HEK293 (cell line): ENCODE results near the gene PPP2R5E.

Source experiments
- KLF16 ChIP-seq: fragments of 450-650 bp; formaldehyde crosslinking; IDR thresholded peaks from 2 replicates; pipeline ENCODE4 v1.5.1; 2017; ENCODE audit warnings: missing biosample characterization, missing genetic modification characterization
- YY1 ChIP-seq: fragments of 450-650 bp; formaldehyde crosslinking; IDR thresholded peaks from 2 replicates; pipeline ENCODE4 v1.5.1; 2018; ENCODE audit warnings: missing biosample characterization, missing genetic modification characterization
- ZBTB48 ChIP-seq: fragments of 450-650 bp; formaldehyde crosslinking; IDR thresholded peaks from 2 replicates; pipeline ENCODE4 v1.5.1; 2016; ENCODE audit warnings: missing biosample characterization, missing genetic modification characterization
- ZNF2 ChIP-seq: fragments of 450-650 bp; formaldehyde crosslinking; IDR thresholded peaks from 2 replicates; pipeline ENCODE4 v1.5.1; 2016; ENCODE audit warnings: missing biosample characterization, missing genetic modification characterization
- ZNF341 ChIP-seq: fragments of 450-650 bp; formaldehyde crosslinking; IDR thresholded peaks from 2 replicates; pipeline ENCODE4; 2016; ENCODE audit warnings: low read depth, missing biosample characterization, missing genetic modification characterization
- ZNF391 ChIP-seq: fragments of 450-650 bp; formaldehyde crosslinking; IDR thresholded peaks from 2 replicates; pipeline ENCODE4 v1.5.1; 2016; ENCODE audit warnings: low read depth, missing biosample characterization, missing genetic modification characterization, borderline replicate concordance
- ZNF664 ChIP-seq: fragments of 450-650 bp; formaldehyde crosslinking; IDR thresholded peaks from 2 replicates; pipeline ENCODE4 v1.5.1; 2016; ENCODE audit warnings: missing biosample characterization, missing genetic modification characterization
- TF ChIP-seq, protein P1 (sequence below): fragments of 450-650 bp; formaldehyde crosslinking; IDR thresholded peaks from 2 replicates; pipeline ENCODE4 v1.5.1; 2016; ENCODE audit warnings: missing biosample characterization, missing genetic modification characterization, borderline replicate concordance
- TF ChIP-seq, protein P2 (sequence below): IDR thresholded peaks from 2 replicates; pipeline ENCODE4 v1.6.1; 2011; ENCODE audit warnings: mild to moderate bottlenecking, low read depth, low read length, borderline replicate concordance
- TF ChIP-seq, protein P3 (sequence below): fragments of 450-650 bp; formaldehyde crosslinking; IDR thresholded peaks from 2 replicates; pipeline ENCODE4 v1.5.1; 2016; ENCODE audit warnings: missing biosample characterization, missing genetic modification characterization

DNA sequence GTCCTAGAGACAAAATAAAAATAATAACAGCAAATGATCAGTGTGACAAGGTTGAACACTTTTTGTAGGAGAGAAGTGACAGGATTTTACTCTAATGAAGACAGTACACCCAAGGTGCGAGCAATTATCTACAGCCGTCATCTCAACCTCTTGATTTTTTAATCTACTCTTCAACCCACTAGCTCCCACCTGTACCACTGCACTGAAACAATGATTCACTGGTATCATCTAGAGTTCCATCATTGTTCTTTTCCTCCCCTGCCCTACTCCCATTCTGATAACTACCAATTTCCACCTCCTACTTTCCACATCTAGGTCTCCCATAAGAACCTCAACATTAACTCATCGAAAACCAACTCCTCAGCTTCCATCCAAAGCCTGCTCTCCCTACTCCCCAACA, 99.8 kb downstream of the PPP2R5E start:
- no peak for TF ChIP-seq ZNF391 (tag by site-specific recombination)
- TF ChIP-seq YY1 (tag by site-specific recombination), result no peak
- TF ChIP-seq ZBTB48 (tag by site-specific recombination), result no peak
- TF ChIP-seq, protein P1, sequence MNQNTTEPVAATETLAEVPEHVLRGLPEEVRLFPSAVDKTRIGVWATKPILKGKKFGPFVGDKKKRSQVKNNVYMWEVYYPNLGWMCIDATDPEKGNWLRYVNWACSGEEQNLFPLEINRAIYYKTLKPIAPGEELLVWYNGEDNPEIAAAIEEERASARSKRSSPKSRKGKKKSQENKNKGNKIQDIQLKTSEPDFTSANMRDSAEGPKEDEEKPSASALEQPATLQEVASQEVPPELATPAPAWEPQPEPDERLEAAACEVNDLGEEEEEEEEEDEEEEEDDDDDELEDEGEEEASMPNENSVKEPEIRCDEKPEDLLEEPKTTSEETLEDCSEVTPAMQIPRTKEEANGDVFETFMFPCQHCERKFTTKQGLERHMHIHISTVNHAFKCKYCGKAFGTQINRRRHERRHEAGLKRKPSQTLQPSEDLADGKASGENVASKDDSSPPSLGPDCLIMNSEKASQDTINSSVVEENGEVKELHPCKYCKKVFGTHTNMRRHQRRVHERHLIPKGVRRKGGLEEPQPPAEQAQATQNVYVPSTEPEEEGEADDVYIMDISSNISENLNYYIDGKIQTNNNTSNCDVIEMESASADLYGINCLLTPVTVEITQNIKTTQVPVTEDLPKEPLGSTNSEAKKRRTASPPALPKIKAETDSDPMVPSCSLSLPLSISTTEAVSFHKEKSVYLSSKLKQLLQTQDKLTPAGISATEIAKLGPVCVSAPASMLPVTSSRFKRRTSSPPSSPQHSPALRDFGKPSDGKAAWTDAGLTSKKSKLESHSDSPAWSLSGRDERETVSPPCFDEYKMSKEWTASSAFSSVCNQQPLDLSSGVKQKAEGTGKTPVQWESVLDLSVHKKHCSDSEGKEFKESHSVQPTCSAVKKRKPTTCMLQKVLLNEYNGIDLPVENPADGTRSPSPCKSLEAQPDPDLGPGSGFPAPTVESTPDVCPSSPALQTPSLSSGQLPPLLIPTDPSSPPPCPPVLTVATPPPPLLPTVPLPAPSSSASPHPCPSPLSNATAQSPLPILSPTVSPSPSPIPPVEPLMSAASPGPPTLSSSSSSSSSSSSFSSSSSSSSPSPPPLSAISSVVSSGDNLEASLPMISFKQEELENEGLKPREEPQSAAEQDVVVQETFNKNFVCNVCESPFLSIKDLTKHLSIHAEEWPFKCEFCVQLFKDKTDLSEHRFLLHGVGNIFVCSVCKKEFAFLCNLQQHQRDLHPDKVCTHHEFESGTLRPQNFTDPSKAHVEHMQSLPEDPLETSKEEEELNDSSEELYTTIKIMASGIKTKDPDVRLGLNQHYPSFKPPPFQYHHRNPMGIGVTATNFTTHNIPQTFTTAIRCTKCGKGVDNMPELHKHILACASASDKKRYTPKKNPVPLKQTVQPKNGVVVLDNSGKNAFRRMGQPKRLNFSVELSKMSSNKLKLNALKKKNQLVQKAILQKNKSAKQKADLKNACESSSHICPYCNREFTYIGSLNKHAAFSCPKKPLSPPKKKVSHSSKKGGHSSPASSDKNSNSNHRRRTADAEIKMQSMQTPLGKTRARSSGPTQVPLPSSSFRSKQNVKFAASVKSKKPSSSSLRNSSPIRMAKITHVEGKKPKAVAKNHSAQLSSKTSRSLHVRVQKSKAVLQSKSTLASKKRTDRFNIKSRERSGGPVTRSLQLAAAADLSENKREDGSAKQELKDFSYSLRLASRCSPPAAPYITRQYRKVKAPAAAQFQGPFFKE, result no peak
- TF ChIP-seq, protein P2, sequence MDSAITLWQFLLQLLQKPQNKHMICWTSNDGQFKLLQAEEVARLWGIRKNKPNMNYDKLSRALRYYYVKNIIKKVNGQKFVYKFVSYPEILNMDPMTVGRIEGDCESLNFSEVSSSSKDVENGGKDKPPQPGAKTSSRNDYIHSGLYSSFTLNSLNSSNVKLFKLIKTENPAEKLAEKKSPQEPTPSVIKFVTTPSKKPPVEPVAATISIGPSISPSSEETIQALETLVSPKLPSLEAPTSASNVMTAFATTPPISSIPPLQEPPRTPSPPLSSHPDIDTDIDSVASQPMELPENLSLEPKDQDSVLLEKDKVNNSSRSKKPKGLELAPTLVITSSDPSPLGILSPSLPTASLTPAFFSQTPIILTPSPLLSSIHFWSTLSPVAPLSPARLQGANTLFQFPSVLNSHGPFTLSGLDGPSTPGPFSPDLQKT, result no peak
- no peak for TF ChIP-seq ZNF341
- TF ChIP-seq KLF16, result no peak
- TF ChIP-seq ZNF2 (tag by site-specific recombination), result no peak
- TF ChIP-seq, protein P3, sequence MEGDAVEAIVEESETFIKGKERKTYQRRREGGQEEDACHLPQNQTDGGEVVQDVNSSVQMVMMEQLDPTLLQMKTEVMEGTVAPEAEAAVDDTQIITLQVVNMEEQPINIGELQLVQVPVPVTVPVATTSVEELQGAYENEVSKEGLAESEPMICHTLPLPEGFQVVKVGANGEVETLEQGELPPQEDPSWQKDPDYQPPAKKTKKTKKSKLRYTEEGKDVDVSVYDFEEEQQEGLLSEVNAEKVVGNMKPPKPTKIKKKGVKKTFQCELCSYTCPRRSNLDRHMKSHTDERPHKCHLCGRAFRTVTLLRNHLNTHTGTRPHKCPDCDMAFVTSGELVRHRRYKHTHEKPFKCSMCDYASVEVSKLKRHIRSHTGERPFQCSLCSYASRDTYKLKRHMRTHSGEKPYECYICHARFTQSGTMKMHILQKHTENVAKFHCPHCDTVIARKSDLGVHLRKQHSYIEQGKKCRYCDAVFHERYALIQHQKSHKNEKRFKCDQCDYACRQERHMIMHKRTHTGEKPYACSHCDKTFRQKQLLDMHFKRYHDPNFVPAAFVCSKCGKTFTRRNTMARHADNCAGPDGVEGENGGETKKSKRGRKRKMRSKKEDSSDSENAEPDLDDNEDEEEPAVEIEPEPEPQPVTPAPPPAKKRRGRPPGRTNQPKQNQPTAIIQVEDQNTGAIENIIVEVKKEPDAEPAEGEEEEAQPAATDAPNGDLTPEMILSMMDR (tag by site-specific recombination), result no peak
- TF ChIP-seq ZNF664 (tag by site-specific recombination), result no peak
